HepG2 (cell line): ENCODE measurements around the gene SPRR3. TPM values are rescaled to one million over a fixed set of nuclear protein-coding genes. Genes with fewer than 3 reads are reported as not detected.

ENCODE experiments used
- polyA plus RNA-seq, 8 experiments: library from polyadenylated mRNA; depleted of rRNA in 3 of 8; stranded (reverse) in 7 of 8; unstranded in 1 of 8; fragments of >200 nt; fragmentation: Illumina TruSeq in 4 of 8; extraction: Trizol in 4 of 8; gene quantifications; 2 replicates each; pipeline versions ENCODE4 v1.2.1 to v1.2.3, GENCODE V29; 2011 to 2016; ENCODE audit warnings: low read depth in 4 of 8, missing spikeins in 1 of 8, mixed read lengths in 1 of 8; ENCODE audit not compliant: insufficient read depth in 1 of 8
- small RNA-seq, 3 experiments: library from RNA; depleted of rRNA; stranded (forward); fragments of <200 nt; gene quantifications; one replicate each; pipeline ENCODE3, GENCODE V24; 2012; ENCODE audit warnings: low read depth in 2 of 3, low replicate concordance in 1 of 3; ENCODE audit not compliant: insufficient read length in 3 of 3, insufficient read depth in 2 of 3
- total RNA-seq, 5 experiments: library from RNA; depleted of rRNA; stranded (reverse); fragments of >200 nt; fragmentation: Illumina TruSeq; extraction: Trizol; gene quantifications; 2 replicates each; pipeline ENCODE4 v1.2.3, GENCODE V29; 2016; ENCODE audit warnings: low read depth in 1 of 5

Gene SPRR3
- total and polyA plus RNA-seq, 2 of the 13 experiments (the other 11 are each of a cell fraction or from before 2014, with no cell fraction given) = not detected

Small RNA genes within 50 kb of the gene (small RNA-seq; reads per million reads assigned to genes)
- 0 reads per million in 3 experiments for gene AL356867.1
- 0 reads per million in 3 experiments for gene RF00322
- 0 reads per million in 3 experiments for gene SPRR1A

Other genes with a start within 250 kb of the SPRR3 start
- not detected in 2 replicates for gene KPRP, start 243.7 kb upstream of the SPRR3 start, total RNA-seq (2016; rRNA removed; fragmentation: Illumina TruSeq; extraction: Trizol)
- not detected in 2 replicates for gene KPRP, start 243.7 kb upstream of the SPRR3 start, polyA plus RNA-seq (2011; rRNA removed)
- not detected in 2 replicates for gene LCE1F, start 226.6 kb upstream of the SPRR3 start, total RNA-seq (2016; rRNA removed; fragmentation: Illumina TruSeq; extraction: Trizol)
- gene LCE1F, start 226.6 kb upstream of the SPRR3 start, polyA plus RNA-seq (2011; rRNA removed) = not detected in 2 replicates
- gene LCE1E, start 215.5 kb upstream of the SPRR3 start, total RNA-seq (2016; rRNA removed; fragmentation: Illumina TruSeq; extraction: Trizol) = not detected in 2 replicates
- gene LCE1E, start 215.5 kb upstream of the SPRR3 start, polyA plus RNA-seq (2011; rRNA removed) = 0.12 TPM in 2 replicates
- gene LCE1D, start 205.0 kb upstream of the SPRR3 start, total RNA-seq (2016; rRNA removed; fragmentation: Illumina TruSeq; extraction: Trizol) = not detected in 2 replicates
- gene LCE1D, start 205.0 kb upstream of the SPRR3 start, polyA plus RNA-seq (2011; rRNA removed) = not detected in 2 replicates
- not detected in 2 replicates for gene LCE1C, start 195.1 kb upstream of the SPRR3 start, total RNA-seq (2016; rRNA removed; fragmentation: Illumina TruSeq; extraction: Trizol)
- gene LCE1C, start 195.1 kb upstream of the SPRR3 start, polyA plus RNA-seq (2011; rRNA removed) = not detected in 2 replicates
- not detected in 2 replicates for gene LCE1B, start 189.8 kb upstream of the SPRR3 start, total RNA-seq (2016; rRNA removed; fragmentation: Illumina TruSeq; extraction: Trizol)
- not detected in 2 replicates for gene LCE1B, start 189.8 kb upstream of the SPRR3 start, polyA plus RNA-seq (2011; rRNA removed)
- gene LCE1A, start 174.3 kb upstream of the SPRR3 start, total RNA-seq (2016; rRNA removed; fragmentation: Illumina TruSeq; extraction: Trizol) = not detected in 2 replicates
- gene LCE1A, start 174.3 kb upstream of the SPRR3 start, polyA plus RNA-seq (2011; rRNA removed) = not detected in 2 replicates
- gene LCE6A, start 158.9 kb upstream of the SPRR3 start, total RNA-seq (2016; rRNA removed; fragmentation: Illumina TruSeq; extraction: Trizol) = not detected in 2 replicates
- not detected in 2 replicates for gene LCE6A, start 158.9 kb upstream of the SPRR3 start, polyA plus RNA-seq (2011; rRNA removed)
- not detected in 2 replicates for gene LCE7A, start 141.8 kb upstream of the SPRR3 start, total RNA-seq (2016; rRNA removed; fragmentation: Illumina TruSeq; extraction: Trizol)
- not detected in 2 replicates for gene LCE7A, start 141.8 kb upstream of the SPRR3 start, polyA plus RNA-seq (2011; rRNA removed)
- not detected in 2 replicates for gene SMCP, start 123.4 kb upstream of the SPRR3 start, total RNA-seq (2016; rRNA removed; fragmentation: Illumina TruSeq; extraction: Trizol)
- not detected in 2 replicates for gene SMCP, start 123.4 kb upstream of the SPRR3 start, polyA plus RNA-seq (2011; rRNA removed)
- gene IVL, start 93.2 kb upstream of the SPRR3 start, total RNA-seq (2016; rRNA removed; fragmentation: Illumina TruSeq; extraction: Trizol) = not detected in 2 replicates
- not detected in 2 replicates for gene IVL, start 93.2 kb upstream of the SPRR3 start, polyA plus RNA-seq (2011; rRNA removed)
- not detected in 2 replicates for gene SPRR5, start 54.5 kb upstream of the SPRR3 start, total RNA-seq (2016; rRNA removed; fragmentation: Illumina TruSeq; extraction: Trizol)
- not detected in 2 replicates for gene SPRR5, start 54.5 kb upstream of the SPRR3 start, polyA plus RNA-seq (2011; rRNA removed)
- not detected in 2 replicates for gene SPRR4, start 31.1 kb upstream of the SPRR3 start, total RNA-seq (2016; rRNA removed; fragmentation: Illumina TruSeq; extraction: Trizol)
- not detected in 2 replicates for gene SPRR4, start 31.1 kb upstream of the SPRR3 start, polyA plus RNA-seq (2011; rRNA removed)
- gene SPRR1A, start 17.7 kb upstream of the SPRR3 start, total RNA-seq (2016; rRNA removed; fragmentation: Illumina TruSeq; extraction: Trizol) = not detected in 2 replicates
- gene SPRR1A, start 17.7 kb upstream of the SPRR3 start, polyA plus RNA-seq (2011; rRNA removed) = not detected in 2 replicates
- not detected in 2 replicates for gene SPRR1B, start 29.5 kb downstream of the SPRR3 start, total RNA-seq (2016; rRNA removed; fragmentation: Illumina TruSeq; extraction: Trizol)
- gene SPRR1B, start 29.5 kb downstream of the SPRR3 start, polyA plus RNA-seq (2011; rRNA removed) = not detected in 2 replicates
- gene SPRR2D, start 39.4 kb downstream of the SPRR3 start, total RNA-seq (2016; rRNA removed; fragmentation: Illumina TruSeq; extraction: Trizol) = not detected in 2 replicates
- gene SPRR2D, start 39.4 kb downstream of the SPRR3 start, polyA plus RNA-seq (2011; rRNA removed) = not detected in 2 replicates
- gene SPRR2A, start 55.8 kb downstream of the SPRR3 start, total RNA-seq (2016; rRNA removed; fragmentation: Illumina TruSeq; extraction: Trizol) = not detected in 2 replicates
- gene SPRR2A, start 55.8 kb downstream of the SPRR3 start, polyA plus RNA-seq (2011; rRNA removed) = not detected in 2 replicates
- gene SPRR2B, start 69.9 kb downstream of the SPRR3 start, total RNA-seq (2016; rRNA removed; fragmentation: Illumina TruSeq; extraction: Trizol) = not detected in 2 replicates
- gene SPRR2B, start 69.9 kb downstream of the SPRR3 start, polyA plus RNA-seq (2011; rRNA removed) = not detected in 2 replicates
- not detected in 2 replicates for gene SPRR2E, start 92.8 kb downstream of the SPRR3 start, total RNA-seq (2016; rRNA removed; fragmentation: Illumina TruSeq; extraction: Trizol)
- gene SPRR2E, start 92.8 kb downstream of the SPRR3 start, polyA plus RNA-seq (2011; rRNA removed) = not detected in 2 replicates
- not detected in 2 replicates for gene SPRR2F, start 111.8 kb downstream of the SPRR3 start, total RNA-seq (2016; rRNA removed; fragmentation: Illumina TruSeq; extraction: Trizol)
- not detected in 2 replicates for gene SPRR2F, start 111.8 kb downstream of the SPRR3 start, polyA plus RNA-seq (2011; rRNA removed)
- gene SPRR2G, start 149.1 kb downstream of the SPRR3 start, total RNA-seq (2016; rRNA removed; fragmentation: Illumina TruSeq; extraction: Trizol) = not detected in 2 replicates
- gene SPRR2G, start 149.1 kb downstream of the SPRR3 start, polyA plus RNA-seq (2011; rRNA removed) = not detected in 2 replicates
- not detected in 2 replicates for gene LELP1, start 201.7 kb downstream of the SPRR3 start, total RNA-seq (2016; rRNA removed; fragmentation: Illumina TruSeq; extraction: Trizol)
- gene LELP1, start 201.7 kb downstream of the SPRR3 start, polyA plus RNA-seq (2011; rRNA removed) = not detected in 2 replicates
- not detected in 2 replicates for gene PRR9, start 215.8 kb downstream of the SPRR3 start, total RNA-seq (2016; rRNA removed; fragmentation: Illumina TruSeq; extraction: Trizol)
- gene PRR9, start 215.8 kb downstream of the SPRR3 start, polyA plus RNA-seq (2011; rRNA removed) = not detected in 2 replicates